ENCODE measurements around the gene NIP7. TPM values are rescaled to one million over a fixed set of nuclear protein-coding genes. Genes with fewer than 3 reads are reported as not detected.

The NIP7 gene
- total and polyA plus RNA-seq, 2 experiments from 2014 or later: 19.5 to 23.5 TPM

GRCh38 chr16:69328854-69329316 is 10.7 kb upstream of the NIP7 start:
- Histone ChIP-seq H3K27ac (no peak overlapping the region), H3K9me2 (replicated peaks; ENCODE audit: insufficient read depth) (no peaks in the 10 kb centered on the region), H4K20me1 (ENCODE audit: insufficient read depth, poor library complexity, severe bottlenecking) (peaks cover 5% of the 10 kb centered on the region), H3K4me1 (ENCODE audit: insufficient read depth) (peaks cover 35% of the 10 kb centered on the region), H3K9me3 (ENCODE audit: low read depth) (no peaks in the 10 kb centered on the region), H2AFZ (no peak overlapping the region), H3K4me2 (peak overlapping the region; percentile 84), H3K27me3 (no peaks in the 10 kb centered on the region), H3K36me3 (replicated peaks; ENCODE audit: insufficient read depth, low read depth) (no peaks in the 10 kb centered on the region), H3K4me3 (no peak overlapping the region), H3K79me2 (peaks cover 73% of the 10 kb centered on the region)
- DNase-seq (ENCODE audit: low spot score): no peak
- 80% methylated on average over 10 of the region's 10 CpGs for WGBS (ENCODE audit: low lambda C conversion rate, missing lambda C conversion rate)
- TF ChIP-seq EZH2phosphoT487 (IDR thresholded peaks at IDR 0.05; ENCODE audit: low read depth, severe bottlenecking, unreplicated experiment) (no peak), CTCF (IDR thresholded peaks at IDR 0.05; ENCODE audit: poor library complexity) (no peak)

- DNase-seq (ENCODE audit: low spot score): peak; percentile 60
- Histone ChIP-seq H2AFZ (peak overlapping the region; percentile 49), H3K36me3 (replicated peaks; ENCODE audit: insufficient read depth, low read depth) (no peaks in the 10 kb centered on the region), H3K4me3 (peak overlapping the region; percentile 92), H3K27me3 (no peaks in the 10 kb centered on the region), H3K9me2 (replicated peaks; ENCODE audit: insufficient read depth) (no peaks in the 10 kb centered on the region), H3K79me2 (peaks cover 71% of the 10 kb centered on the region), H3K9me3 (ENCODE audit: low read depth) (no peaks in the 10 kb centered on the region), H3K27ac (peak overlapping the region; percentile 74), H3K4me1 (ENCODE audit: insufficient read depth) (peaks cover 35% of the 10 kb centered on the region), H4K20me1 (ENCODE audit: insufficient read depth, poor library complexity, severe bottlenecking) (peaks cover 5% of the 10 kb centered on the region), H3K4me2 (peak overlapping the region; percentile 84)
- no peak for TF ChIP-seq EZH2phosphoT487 (IDR thresholded peaks at IDR 0.05; ENCODE audit: low read depth, severe bottlenecking, unreplicated experiment)
- no peak for TF ChIP-seq EZH2 (IDR thresholded peaks at IDR 0.05; ENCODE audit: borderline replicate concordance)
- TF ChIP-seq CTCF (IDR thresholded peaks at IDR 0.05; ENCODE audit: poor library complexity): no peak
- WGBS (ENCODE audit: low lambda C conversion rate, missing lambda C conversion rate): 9% methylated on average over 70 of the region's 77 CpGs
Measured at GRCh38 chr16:69329369-69330285, 9.9 kb upstream of the NIP7 start.

- peak within 1 kb of the TSS; percentile 66 for H2AFZ ChIP-seq
- 3% methylated on average over 69 of the region's 93 CpGs for WGBS (ENCODE audit: low lambda C conversion rate, missing lambda C conversion rate)
- DNase-seq (ENCODE audit: low spot score): peak; percentile 98
- H3K4me3 ChIP-seq: peak within 1 kb of the TSS; percentile 92
- H3K9me3 ChIP-seq (ENCODE audit: low read depth): no peaks in the 10 kb centered on the region
- H3K4me2 ChIP-seq: peak within 1 kb of the TSS; percentile 84
- H3K36me3 ChIP-seq (replicated peaks; ENCODE audit: insufficient read depth, low read depth): no peaks in the 10 kb centered on the region
- H3K9me2 ChIP-seq (replicated peaks; ENCODE audit: insufficient read depth): no peaks in the 10 kb centered on the region
- H3K79me2 ChIP-seq: peaks cover 62% of the 10 kb centered on the region
- TF ChIP-seq EZH2 (IDR thresholded peaks at IDR 0.05; ENCODE audit: borderline replicate concordance) (no peak), EZH2phosphoT487 (IDR thresholded peaks at IDR 0.05; ENCODE audit: low read depth, severe bottlenecking, unreplicated experiment) (no peak), CTCF (IDR thresholded peaks at IDR 0.05; ENCODE audit: poor library complexity) (no peak)
- no peaks in the 10 kb centered on the region for H3K27me3 ChIP-seq
- H3K27ac ChIP-seq: peak within 1 kb of the TSS; percentile 92
- peaks cover 35% of the 10 kb centered on the region for H3K4me1 ChIP-seq (ENCODE audit: insufficient read depth)
- peaks cover 5% of the 10 kb centered on the region for H4K20me1 ChIP-seq (ENCODE audit: insufficient read depth, poor library complexity, severe bottlenecking)
Measured at GRCh38 chr16:69330286-69331109, 9.1 kb upstream of the NIP7 start, which contains the start of gene PDF. Gene PDF (minus strand): TSS chr16:69330588. CDS start chr16:69330570, 18 bp downstream.
